HG03565 (cell line): ENCODE results near the gene AMPH.

Experiments
- ATAC-seq: cut with Tn5 transposase; IDR thresholded peaks from one replicate; pipeline ENCODE4 v1.9.1; 2021; ENCODE audit warnings: mild to moderate bottlenecking, moderate library complexity; ENCODE audit not compliant: unreplicated experiment

AMPH gene

DNA sequence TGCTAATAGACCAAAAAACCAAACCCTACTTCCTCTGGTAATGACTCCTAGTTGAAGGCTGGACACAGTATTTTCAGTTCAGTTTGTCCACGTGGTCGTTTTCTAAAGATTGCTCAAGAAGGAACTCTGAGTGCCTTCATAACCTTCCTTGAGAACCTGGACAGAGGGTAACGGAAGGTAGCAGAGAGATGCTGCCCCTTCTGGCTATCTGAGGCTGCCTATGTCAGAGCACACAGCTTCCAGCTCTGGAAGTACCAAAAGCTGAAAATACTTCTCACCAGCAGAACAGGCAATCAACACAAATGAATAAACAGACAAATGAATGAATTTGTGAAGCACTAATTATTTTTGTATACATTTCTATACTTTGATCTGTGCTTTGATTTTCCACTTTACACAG, 85.2 kb downstream of the AMPH start:
- ATAC-seq, result no peak

DNA sequence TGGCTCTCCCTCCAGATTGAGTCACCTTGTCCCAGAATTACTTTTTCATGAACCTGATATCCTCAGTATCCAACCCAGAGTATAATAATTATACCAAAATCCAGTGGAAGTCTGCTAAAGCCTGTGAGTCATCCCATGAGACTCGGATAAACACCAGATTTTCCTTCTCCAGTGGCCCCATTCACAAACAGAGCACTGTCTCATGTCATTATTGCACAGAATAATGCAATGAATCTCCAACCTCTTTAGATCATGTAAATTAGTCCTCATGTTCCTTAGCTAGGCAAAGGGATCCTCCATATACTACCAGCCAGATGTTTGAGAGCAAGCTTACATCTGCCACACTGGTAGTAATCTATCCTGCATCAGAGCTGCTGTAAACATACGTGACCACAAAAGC, 89.0 kb downstream of the AMPH start:
- no peak for ATAC-seq

DNA sequence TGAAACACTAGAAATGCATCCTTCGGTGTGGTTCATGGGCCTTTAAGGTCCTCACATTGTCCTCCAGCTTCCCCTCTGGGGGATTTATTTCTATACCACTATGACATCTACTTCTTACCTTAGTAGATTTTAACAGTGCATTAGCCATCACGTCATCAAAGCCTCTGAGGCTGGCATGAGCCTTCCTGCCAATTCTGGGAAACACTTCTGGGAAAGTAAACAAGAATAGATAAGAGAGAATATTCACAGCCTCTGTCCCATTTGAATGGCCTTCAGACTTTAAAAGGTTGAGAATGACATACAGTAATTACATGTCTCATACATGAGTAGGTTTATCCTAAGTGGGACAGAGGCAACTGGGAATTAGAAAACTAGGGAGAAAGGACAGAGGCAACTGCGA, 89.7 kb downstream of the AMPH start:
- no peak for ATAC-seq

DNA sequence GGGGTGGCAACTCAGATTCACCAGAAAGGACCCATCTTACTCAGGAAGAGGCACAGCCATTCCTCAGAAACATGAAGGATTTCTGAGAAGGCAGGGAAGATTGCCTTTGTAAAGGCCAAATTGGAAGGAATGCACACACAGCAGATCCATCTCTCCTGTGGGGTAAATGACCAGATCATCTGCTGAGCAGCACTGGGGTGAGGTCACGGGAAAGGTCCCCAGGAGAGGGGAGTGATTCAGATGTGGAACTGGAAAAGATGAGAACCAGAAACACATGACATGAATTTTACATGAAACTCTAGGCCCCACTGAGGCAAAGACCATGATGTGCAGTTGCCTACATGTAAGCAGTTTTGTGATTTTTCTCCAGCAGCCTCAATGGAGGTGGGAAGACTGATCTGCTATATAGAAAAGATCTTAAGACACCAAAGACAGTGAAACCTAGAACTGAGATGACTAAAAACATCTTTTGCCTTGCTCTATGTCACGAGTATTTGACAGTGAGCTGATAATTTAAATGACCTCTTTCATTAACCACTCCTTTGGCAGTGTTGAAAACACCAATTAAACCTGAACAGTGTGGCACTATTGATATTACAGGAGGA, 91.6 kb downstream of the AMPH start:
- ATAC-seq, result no peak

DNA sequence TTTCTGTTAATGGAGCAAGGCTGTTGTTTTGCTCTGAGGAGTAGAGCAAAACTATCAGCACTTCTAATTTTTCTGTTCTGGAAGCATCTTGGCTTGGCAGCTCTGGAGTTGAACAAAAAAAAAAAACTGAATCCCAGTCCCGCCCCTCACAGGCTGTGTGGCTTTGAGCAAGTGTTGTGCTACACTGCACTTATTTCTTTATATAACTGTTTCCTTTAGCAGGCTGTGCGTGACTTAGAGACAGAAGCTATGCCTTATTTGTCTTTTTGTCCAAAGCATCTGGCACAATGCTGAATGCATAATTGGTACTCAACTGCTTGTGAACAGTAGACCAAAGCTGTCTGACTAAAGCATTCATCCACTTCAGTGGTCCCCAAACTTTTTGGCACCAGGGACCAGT, 96.1 kb downstream of the AMPH start:
- ATAC-seq, result no peak

DNA sequence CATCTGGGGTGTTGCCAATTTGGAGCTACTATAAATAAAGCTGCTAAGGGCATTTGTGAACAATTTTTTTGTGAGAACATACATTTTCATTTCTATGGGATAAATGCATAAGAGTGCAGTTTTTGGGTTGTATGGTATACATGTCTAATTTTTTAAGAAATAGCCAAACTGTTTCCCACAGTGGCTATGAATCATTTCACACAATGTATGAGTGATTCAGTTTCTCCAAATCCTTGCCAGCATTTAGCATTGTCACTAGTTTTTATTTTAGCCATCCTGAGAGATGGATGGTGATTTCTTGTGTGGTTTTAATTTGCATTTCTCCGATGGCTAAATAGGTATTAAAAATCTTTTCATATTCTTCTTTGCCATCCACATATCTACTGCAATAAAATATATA, 105.3 kb downstream of the AMPH start:
- no peak for ATAC-seq

DNA sequence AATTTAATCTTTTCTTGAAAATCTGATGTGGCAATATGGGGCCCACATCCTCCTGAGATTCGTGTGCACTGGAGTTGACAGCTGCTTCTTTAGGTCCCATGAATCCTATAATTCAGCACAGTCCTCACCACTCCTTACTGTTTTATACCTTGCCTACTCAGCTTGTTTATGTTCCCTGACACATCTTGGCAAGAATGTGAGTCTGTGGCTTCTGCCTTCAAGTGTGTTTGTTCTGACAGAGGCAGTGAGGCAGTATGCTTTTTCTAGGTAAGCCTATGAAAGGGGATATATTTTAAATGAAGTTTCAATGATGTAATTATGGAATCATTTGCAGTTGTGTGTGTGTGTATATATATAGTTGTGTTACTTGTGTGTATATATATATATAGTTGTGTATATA, 106.4 kb downstream of the AMPH start:
- ATAC-seq, result no peak

DNA sequence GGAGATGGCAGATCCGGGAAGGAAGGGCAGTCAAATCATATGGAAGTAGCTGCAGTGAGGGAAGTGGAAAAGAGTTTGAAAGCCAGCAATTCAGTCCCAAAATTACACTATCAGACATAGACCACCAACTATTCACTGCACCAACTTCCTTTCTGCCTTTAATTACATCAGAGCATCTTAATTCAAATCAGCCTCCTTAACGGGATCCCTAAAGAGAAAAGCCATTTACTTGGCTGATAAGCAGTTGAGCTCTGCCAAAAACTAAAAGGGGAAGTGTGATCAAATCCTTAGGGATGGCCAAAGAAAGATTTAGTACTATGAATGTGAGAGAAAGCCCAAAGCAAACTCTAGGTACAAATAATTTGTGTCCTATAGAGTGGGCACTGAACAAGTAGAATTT, 110.4 kb downstream of the AMPH start:
- no peak for ATAC-seq

DNA sequence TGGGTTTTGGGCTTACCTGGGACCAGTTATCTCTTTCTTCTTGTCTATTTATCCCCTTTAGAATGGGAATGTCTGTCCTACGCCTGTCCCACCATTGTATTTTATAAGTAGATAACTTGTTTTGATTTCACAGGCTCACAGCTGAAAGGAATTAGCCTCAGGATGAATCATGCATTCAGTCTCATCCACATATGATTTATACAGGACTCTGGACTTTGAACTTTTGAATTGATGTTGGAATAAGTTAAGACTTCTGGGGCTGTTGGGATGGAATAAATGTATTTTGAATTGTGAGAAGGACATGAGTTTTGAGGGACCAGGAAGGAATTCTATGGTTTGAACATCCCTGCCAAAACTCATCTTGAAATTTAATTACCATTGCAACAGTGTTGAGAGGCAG, 112.6 kb downstream of the AMPH start:
- no peak for ATAC-seq

DNA sequence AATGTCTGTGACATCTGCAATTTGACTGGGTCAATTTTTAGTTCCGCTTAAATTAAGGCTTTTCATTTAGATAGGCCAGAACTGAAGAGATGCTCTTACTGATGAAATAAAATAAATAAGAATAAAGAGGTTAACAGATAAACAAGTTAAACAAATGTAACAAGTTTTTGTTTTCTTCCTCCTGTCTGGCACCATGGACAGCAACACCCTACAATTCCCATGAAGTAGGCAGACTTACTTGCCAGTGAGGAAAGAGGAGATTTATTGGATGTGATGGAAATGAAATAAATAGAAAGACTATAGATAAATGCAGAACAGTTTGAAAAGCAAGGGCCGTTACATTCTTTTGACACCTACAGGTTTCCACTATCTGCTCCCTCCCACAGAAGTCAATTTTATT, 118.5 kb downstream of the AMPH start:
- no peak for ATAC-seq

DNA sequence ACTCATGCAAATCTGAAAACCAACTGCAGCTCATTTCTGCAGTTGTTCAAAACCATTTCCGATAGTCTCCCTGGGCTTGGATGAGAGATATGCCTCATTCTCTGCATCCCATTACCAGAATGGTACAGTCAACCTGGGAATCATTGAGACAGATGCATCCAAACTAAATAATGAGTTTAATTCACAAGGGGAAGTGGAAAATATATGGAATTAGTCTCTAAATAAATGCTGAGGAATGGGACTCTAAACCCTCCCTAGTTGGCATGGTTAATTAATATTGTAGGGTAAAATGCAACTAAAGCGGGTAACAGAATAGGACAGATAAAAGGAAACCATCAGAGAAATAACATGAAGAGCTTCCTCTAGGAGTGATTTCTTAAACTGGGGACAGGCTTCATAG, 118.9 kb downstream of the AMPH start:
- ATAC-seq, result no peak

DNA sequence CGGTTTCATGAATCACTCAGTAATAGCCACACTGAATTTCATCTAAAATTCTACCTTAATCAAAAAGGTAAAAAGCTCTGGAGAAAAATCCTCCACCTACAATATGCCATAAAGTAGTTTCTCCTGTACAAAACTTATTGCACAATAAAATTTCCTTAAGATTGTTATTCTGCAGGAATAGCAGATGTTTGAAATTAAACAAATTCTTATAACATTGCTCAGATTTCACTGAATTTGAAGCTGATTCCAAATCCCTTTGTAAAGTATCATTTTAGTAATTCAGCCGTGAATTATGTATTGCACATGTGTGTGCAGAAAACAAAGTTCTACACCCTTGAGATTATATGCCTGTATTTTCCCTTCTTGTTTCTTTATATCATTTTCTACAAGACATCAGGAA, 123.8 kb downstream of the AMPH start:
- no peak for ATAC-seq

DNA sequence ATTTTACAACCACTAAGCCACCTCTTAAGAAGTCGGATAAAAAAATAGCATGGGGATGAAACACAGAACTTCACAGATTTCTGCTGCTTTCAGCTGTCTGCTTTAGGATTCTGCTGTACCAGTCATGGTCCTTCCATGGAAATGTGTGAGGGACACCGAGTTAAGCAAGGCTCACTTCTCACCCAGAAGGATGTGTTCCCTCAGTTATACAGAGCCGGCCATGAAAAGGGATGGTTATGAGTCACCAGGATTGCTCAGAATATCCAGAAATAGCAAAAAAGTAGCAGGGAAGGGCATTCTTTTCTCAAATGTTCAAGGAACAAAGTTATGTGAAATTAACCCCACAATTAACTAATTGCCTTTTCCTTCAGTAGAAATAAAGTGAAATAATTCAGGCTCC, 124.4 kb downstream of the AMPH start:
- no peak for ATAC-seq

DNA sequence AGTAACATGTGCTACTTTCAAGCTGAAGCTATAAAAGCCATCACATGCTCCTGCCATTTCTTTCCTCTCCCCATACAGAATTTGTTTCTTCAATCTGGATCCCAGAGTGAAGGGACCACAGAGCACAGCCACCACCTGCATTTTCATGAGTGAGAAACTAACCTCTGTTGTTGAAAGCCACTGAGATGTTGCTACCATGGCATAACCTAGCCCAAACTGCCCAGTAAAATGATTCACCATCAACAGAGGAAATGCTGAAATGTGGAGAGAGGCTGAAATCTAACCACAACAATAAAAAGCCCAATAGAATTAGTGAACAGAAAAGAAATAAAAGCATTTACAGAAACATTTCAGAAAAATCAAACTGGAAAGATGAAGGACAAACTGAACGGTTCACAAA, 125.2 kb downstream of the AMPH start:
- no peak for ATAC-seq

DNA sequence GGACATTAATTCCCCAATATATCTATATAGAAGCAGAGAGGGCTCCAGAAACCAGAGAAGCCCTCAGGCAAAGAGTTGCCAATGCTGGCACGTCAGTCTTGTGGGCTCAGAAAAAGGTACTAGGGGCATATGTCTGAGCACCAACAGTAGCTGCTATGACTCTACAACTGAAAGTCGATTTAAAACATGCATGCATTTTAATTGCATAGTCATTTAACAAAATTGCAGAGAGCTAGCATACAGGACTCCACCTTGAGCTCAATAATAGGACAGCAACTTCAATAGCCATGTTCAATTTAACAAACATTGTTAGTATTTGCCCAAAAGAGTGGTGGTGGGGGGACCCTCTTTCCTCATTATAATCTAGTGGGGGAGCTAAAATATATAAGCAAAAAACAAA, 126.5 kb downstream of the AMPH start:
- ATAC-seq, result no peak

DNA sequence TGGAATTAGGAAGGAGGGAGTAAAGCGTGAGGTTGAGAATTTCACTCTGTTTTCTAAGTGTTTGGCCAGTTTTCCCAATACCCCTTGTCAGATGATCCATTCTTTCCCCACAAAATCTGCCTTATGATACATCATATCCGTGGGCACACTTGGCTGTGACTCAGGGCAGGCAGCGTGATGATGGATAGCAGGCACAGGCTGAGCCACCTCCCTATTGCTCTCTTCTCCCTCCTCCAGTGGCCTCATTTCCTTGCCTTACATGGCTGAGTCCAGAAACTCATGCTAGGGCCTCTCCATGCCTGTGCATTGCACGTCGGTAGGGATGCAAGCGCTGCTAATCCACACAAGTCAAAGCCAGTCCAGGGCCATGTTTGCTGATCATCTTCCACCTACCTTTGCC, 128.3 kb downstream of the AMPH start:
- ATAC-seq, result no peak

DNA sequence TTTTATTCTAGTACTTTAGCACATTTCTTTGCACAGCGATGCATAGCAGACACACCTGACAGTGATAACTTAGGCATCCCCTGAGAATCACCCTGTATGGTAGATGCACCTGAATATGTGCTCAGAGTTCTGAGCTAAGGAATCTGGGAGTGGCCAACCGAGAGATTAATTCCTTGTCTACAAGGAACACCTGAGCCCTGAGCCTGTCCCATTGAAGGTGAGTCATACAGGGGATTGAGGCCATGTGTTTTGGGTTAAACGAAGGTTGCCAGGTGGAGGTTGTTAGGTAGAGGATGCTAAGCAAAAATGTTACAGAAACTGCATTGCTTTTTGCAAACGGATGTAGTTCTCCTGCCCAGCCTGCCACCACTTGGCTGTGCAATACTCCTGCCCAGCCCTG, 128.9 kb downstream of the AMPH start:
- ATAC-seq, result no peak

DNA sequence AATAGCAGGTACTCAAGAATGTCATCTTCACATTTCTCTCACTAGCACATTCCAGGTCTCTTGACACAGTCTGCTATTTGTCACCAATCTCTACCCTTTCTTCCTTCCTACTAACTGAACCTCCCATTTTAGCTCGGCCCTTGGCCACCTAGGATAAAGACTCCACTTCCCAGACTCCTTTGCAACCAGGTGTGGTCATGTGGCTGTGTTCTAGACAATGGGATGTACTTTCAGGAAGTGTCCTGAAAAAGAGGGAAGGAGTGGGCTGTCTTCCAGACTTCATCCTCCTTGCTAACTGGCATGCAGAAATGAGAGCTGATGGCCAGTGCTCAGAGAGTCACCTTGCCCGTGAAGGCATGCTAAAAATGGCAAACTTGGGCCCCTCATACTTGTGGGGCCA, 139.2 kb downstream of the AMPH start:
- ATAC-seq, result no peak

DNA sequence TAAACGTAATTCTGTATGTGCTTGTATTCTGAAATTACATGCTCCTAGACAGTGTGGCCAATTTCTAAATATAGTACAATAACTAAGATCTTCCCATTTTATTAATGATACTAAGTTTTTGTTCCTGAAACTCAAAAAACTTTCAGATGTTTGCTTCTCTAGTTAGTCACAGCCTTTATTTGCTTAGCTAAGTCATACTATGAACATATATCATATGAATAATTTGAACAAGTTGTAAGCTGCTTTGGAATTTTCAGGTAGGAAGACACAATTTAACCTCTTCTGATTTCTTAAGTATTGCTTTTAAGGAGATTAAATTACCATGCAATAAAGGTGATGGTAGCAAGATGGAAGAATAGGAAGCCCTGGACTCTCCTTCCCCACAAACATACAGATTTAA, 148.7 kb downstream of the AMPH start:
- ATAC-seq, result no peak

DNA sequence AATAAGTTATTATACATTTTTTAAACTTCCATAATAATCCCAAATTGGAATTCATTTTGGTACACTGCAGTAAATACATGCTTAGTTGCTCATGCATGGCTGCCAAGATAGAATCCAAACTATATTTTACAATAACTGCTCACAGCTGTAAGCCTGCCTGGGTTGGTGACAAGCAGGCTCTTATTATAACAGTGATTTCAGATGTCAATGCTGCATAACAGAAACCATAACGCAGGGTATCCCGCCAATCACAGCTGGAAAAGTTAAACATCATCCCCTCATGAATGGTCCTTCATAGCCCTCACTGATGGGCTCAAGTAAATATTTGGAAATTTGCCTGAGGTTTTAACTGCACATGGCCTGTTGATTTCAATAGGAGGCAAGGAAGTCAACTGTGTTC, 149.8 kb downstream of the AMPH start:
- ATAC-seq, result no peak

DNA sequence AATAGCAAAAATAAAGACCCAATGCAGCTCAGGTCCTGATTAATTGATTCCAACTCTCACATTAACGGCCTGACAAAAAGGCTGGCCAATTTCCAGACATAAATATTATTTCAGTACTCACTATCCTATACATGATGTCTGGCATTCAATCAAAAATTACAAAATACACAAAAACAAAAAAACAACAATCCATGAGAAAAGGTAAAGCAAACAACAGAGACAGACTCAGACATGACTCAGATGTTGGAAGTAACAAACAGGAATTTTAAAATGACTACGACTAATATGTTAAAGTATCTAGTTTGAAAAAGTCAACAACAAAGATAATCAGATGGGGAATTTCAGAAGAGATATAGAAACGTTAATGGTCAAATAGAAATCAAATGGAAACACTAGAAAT, 152.8 kb downstream of the AMPH start:
- ATAC-seq, result no peak

DNA sequence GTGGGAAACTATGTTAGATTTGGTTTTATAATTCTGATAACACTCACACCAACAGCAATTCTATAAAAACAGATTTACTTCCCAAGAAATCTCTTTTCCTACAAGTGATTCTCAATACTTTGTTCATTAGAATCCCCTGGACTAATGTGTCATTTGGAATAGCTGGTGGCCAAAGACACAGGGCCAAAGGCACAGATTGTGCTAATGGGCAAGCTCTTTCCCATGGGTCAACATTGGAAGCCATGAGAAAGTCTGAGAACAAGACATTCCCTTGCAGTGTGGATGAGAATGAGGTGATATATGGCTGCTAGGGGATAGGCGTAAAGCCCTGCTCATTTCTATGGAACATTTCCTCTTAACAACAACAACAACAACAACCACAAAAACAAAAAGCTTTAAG, 153.8 kb downstream of the AMPH start:
- ATAC-seq, result no peak

DNA sequence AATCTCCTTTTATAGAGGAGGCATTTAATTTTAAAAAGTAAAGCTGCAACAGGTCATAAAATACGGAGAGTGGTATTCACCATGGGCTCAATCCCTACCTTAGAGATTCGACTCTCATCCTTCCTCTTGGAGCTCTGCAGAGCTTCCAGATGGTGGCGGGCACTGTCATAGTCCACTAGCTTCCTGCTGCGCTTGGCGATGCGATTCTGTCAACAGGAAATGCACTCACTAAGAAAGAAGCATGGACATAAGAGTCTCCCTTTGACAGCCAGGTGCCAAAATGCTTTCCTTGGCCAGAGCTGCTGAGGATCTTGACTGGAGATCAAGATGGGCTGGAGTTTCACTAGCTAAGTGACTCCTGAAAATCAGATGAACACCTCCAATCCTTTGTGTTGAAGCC, 154.4 kb downstream of the AMPH start:
- ATAC-seq, result no peak

DNA sequence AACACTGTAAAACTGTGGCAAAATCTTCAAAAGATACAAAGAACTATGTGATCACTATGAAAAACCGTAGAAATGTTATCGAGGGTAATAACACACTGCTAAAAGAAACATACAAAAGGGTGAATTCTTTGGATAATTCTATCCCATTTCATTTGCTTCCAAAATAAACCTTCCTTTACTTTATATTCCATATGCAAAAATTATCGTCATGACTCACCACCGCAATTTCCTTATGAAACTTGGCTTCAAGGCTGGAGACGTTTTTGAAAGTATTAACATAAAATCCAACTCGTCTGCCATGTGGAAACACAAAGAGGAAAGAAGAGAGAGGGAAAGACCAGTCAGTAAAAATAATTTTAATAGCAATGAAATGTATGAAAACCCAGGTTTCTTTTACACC, 165.2 kb downstream of the AMPH start:
- ATAC-seq, result no peak
